Thymus (tissue), 11 donors: Measurements from ENCODE around the gene CCL4. TPM values are rescaled to one million over a fixed set of nuclear protein-coding genes. Genes with fewer than 3 reads are reported as not detected.
"Not testable (repeated sequence)": the region's sequence is repeated elsewhere in the genome, so short reads cannot be mapped to it uniquely, and the experiment has no call there.

ENCODE experiments used
- DNase-seq, 9 donors: peaks; one replicate each; pipeline ENCODE4 v3.0.0-alpha.2; 2013; ENCODE audit warnings: low spot score in 9 of 9, low read depth in 6 of 9, missing footprints in 1 of 9
- H3K27ac ChIP-seq, 2 donors: one replicate each; pipeline ENCODE4 v1.5.1; 2013; ENCODE audit warnings: control low read depth in 1 of 2, low read depth in 1 of 2, low read length in 1 of 2, mild to moderate bottlenecking in 1 of 2, moderate library complexity in 1 of 2
- H3K27me3 ChIP-seq, 2 donors: one replicate each; pipeline ENCODE4 v1.5.1; 2013; ENCODE audit warnings: low read length in 1 of 2; ENCODE audit not compliant: control insufficient read depth in 2 of 2, insufficient read depth in 1 of 2
- H3K36me3 ChIP-seq, 2 donors: one replicate each; pipeline ENCODE4 v1.5.1; 2013; ENCODE audit warnings: low read length in 1 of 2, mild to moderate bottlenecking in 1 of 2, moderate library complexity in 1 of 2; ENCODE audit not compliant: control insufficient read depth in 2 of 2, insufficient read depth in 2 of 2
- H3K4me1 ChIP-seq, 2 donors: one replicate each; pipeline ENCODE4 v1.5.1; 2013; ENCODE audit warnings: low read length in 2 of 2; ENCODE audit not compliant: control insufficient read depth in 2 of 2, insufficient read depth in 2 of 2
- H3K4me3 ChIP-seq, 2 donors: one replicate each; pipeline ENCODE4 v1.5.1; 2013; ENCODE audit warnings: low read length in 2 of 2, control low read depth in 1 of 2, mild to moderate bottlenecking in 1 of 2
- H3K9me3 ChIP-seq, 2 donors: one replicate each; pipeline ENCODE4 v1.5.1; 2013; ENCODE audit warnings: low read length in 1 of 2, mild to moderate bottlenecking in 1 of 2; ENCODE audit not compliant: control insufficient read depth in 2 of 2, insufficient read depth in 1 of 2
- WGBS: extraction: QIAGEN DNeasy Blood & Tissue Kit; methylation state at CpG from one replicate; pipeline ENCODE4 v1.1.7; 2013; 5-methylcytosine and 5-hydroxymethylcytosine counted together
- polyA plus RNA-seq: library from polyadenylated mRNA; stranded (reverse); fragments of 200-250 nt; gene quantifications from one replicate; pipeline ENCODE4 v1.2.3, GENCODE V29; 2013
- total RNA-seq: library from RNA; stranded (reverse); fragments of 120-200 nt; gene quantifications from one replicate; pipeline ENCODE4 v1.2.4, GENCODE V29; 2013
- donor health status: healthy.

The CCL4 gene
- total and polyA plus RNA-seq, 2 donors: 7.3 to 15.4 TPM

- no peak overlapping the region for H3K27ac ChIP-seq
- no peaks in the 10 kb centered on the region for H3K36me3 ChIP-seq
- H3K9me3 ChIP-seq: no peaks in the 10 kb centered on the region
- WGBS: 97% methylated on average over 1 of the region's 1 CpG
- H3K27me3 ChIP-seq: no peaks in the 10 kb centered on the region
- DNase-seq: no peak
- H3K4me3 ChIP-seq: no peak overlapping the region
- H3K4me1 ChIP-seq: no peaks in the 10 kb centered on the region
These were observed 9.4 kb upstream of the CCL4 start for GRCh38 chr17:36094232-36094631.

GRCh38 chr17:36094746-36095145 lies 8.9 kb upstream of the CCL4 start:
- Histone ChIP-seq H3K27me3 (no peaks in the 10 kb centered on the region), H3K27ac (no peak overlapping the region), H3K36me3 (no peaks in the 10 kb centered on the region), H3K4me1 (no peaks in the 10 kb centered on the region), H3K9me3 (no peaks in the 10 kb centered on the region), H3K4me3 (no peak overlapping the region)
- 91% methylated on average over 7 of the region's 7 CpGs for WGBS
- DNase-seq: no peak

- no peak overlapping the region for H3K4me3 ChIP-seq
- no peaks in the 10 kb centered on the region for H3K9me3 ChIP-seq
- H3K27ac ChIP-seq: no peak overlapping the region
- DNase-seq: no peak
- H3K27me3 ChIP-seq: no peaks in the 10 kb centered on the region
- no peaks in the 10 kb centered on the region for H3K36me3 ChIP-seq
- 95% methylated on average over 1 of the region's 1 CpG for WGBS
- no peaks in the 10 kb centered on the region for H3K4me1 ChIP-seq
These were observed 7.6 kb upstream of the CCL4 start for GRCh38 chr17:36095992-36096391.

- H3K4me3 ChIP-seq, H3K36me3 ChIP-seq, DNase-seq, H3K27ac ChIP-seq, H3K27me3 ChIP-seq, H3K4me1 ChIP-seq, H3K9me3 ChIP-seq: not testable (repeated sequence)
- WGBS: 100% methylated on average over 1 of the region's 1 CpG
These were observed 4.6 kb upstream of the CCL4 start for GRCh38 chr17:36099004-36099403.

GRCh38 chr17:36104246-36104645 lies 619 bp downstream of the CCL4 start:
- not testable (repeated sequence) for H3K27me3 ChIP-seq, DNase-seq, H3K27ac ChIP-seq, H3K4me3 ChIP-seq, H3K36me3 ChIP-seq, H3K9me3 ChIP-seq, H3K4me1 ChIP-seq
- 64% methylated on average over 7 of the region's 7 CpGs for WGBS

GRCh38 chr17:36104701-36105181 lies 1.1 kb downstream of the CCL4 start:
- no peak overlapping the region for H3K4me3 ChIP-seq
- H3K4me1 ChIP-seq: no peaks in the 10 kb centered on the region
- H3K27me3 ChIP-seq: no peaks in the 10 kb centered on the region
- DNase-seq: no peak
- no peaks in the 10 kb centered on the region for H3K36me3 ChIP-seq
- no peak overlapping the region for H3K27ac ChIP-seq
- no peaks in the 10 kb centered on the region for H3K9me3 ChIP-seq
- WGBS: 35% methylated on average over 4 of the region's 4 CpGs

GRCh38 chr17:36105781-36106492 lies 2.3 kb downstream of the CCL4 start:
- 93% methylated on average over 5 of the region's 5 CpGs for WGBS
- no peaks in the 10 kb centered on the region for H3K27me3 ChIP-seq
- H3K27ac ChIP-seq: no peak overlapping the region
- DNase-seq: no peak
- H3K36me3 ChIP-seq: no peaks in the 10 kb centered on the region
- no peak overlapping the region for H3K4me3 ChIP-seq
- H3K9me3 ChIP-seq: no peaks in the 10 kb centered on the region
- H3K4me1 ChIP-seq: no peaks in the 10 kb centered on the region

- no peaks in the 10 kb centered on the region for H3K36me3 ChIP-seq
- H3K4me3 ChIP-seq: no peak overlapping the region
- no peak overlapping the region for H3K27ac ChIP-seq
- DNase-seq: no peak
- 96% methylated on average over 6 of the region's 6 CpGs for WGBS
- H3K27me3 ChIP-seq: no peaks in the 10 kb centered on the region
- no peaks in the 10 kb centered on the region for H3K4me1 ChIP-seq
- H3K9me3 ChIP-seq: no peaks in the 10 kb centered on the region
These were observed 2.8 kb downstream of the CCL4 start for GRCh38 chr17:36106493-36106835.

- no peaks in the 10 kb centered on the region for H3K4me1 ChIP-seq
- no peaks in the 10 kb centered on the region for H3K27me3 ChIP-seq
- no peak for DNase-seq
- WGBS: 94% methylated on average over 3 of the region's 3 CpGs
- H3K9me3 ChIP-seq: no peaks in the 10 kb centered on the region
- no peak overlapping the region for H3K4me3 ChIP-seq
- no peak overlapping the region for H3K27ac ChIP-seq
- no peaks in the 10 kb centered on the region for H3K36me3 ChIP-seq
These were observed 4.0 kb downstream of the CCL4 start for GRCh38 chr17:36107660-36108059.
